Fibroblast of lung (primary cell): ENCODE results near the gene IGFBP5. TPM values are rescaled to one million over a fixed set of nuclear protein-coding genes. Genes with fewer than 3 reads are reported as not detected.

ENCODE experiments used
- DNase-seq, 2 donors: peaks; one replicate each; pipeline versions ENCODE4 v3.0.0 to v3.0.0-alpha.2; 2010; ENCODE audit warnings: low read depth in 2 of 2
- H2AFZ ChIP-seq: 2 replicates; pipeline ENCODE4 v1.5.1; 2012; ENCODE audit warnings: low read length, control low read depth, inconsistent platforms
- H3K27ac ChIP-seq: 2 replicates; pipeline ENCODE4 v1.5.1; 2011; ENCODE audit warnings: low read length, control low read depth; ENCODE audit not compliant: insufficient read depth
- H3K27me3 ChIP-seq: 2 replicates; pipeline ENCODE4 v1.5.1; 2011; ENCODE audit warnings: mild to moderate bottlenecking, low read length; ENCODE audit not compliant: control insufficient read depth, insufficient read depth
- H3K36me3 ChIP-seq: 2 replicates; pipeline ENCODE4 v1.5.1; 2011; ENCODE audit warnings: low read length; ENCODE audit not compliant: control insufficient read depth, insufficient read depth
- H3K4me1 ChIP-seq: 2 replicates; pipeline ENCODE4 v1.5.1; 2011; ENCODE audit warnings: low read length; ENCODE audit not compliant: control insufficient read depth, insufficient read depth; ENCODE audit errors: extremely low read depth
- H3K4me2 ChIP-seq: 2 replicates; pipeline ENCODE4 v1.5.1; 2011; ENCODE audit warnings: low read length, control low read depth; ENCODE audit not compliant: insufficient read depth; ENCODE audit errors: extremely low read depth
- H3K4me3 ChIP-seq, 4 experiments: fragments of 200-600 bp in 1 of 4; sonication (generic) in 1 of 4; replicated peaks in 1 of 4; 2 replicates each; pipeline ENCODE4 v1.5.1; 2011 to 2016; ENCODE audit warnings: low read length in 4 of 4, low read depth in 3 of 4, mild to moderate bottlenecking in 3 of 4, control low read depth in 2 of 4, inconsistent platforms in 1 of 4, mixed read lengths in 1 of 4; ENCODE audit not compliant: insufficient read depth in 1 of 4; ENCODE audit errors: control extremely low read depth in 1 of 4
- H3K79me2 ChIP-seq: 2 replicates; pipeline ENCODE4 v1.5.1; 2012; ENCODE audit warnings: mild to moderate bottlenecking, low read length, inconsistent platforms; ENCODE audit not compliant: control insufficient read depth, insufficient read depth
- H3K9ac ChIP-seq: 2 replicates; pipeline ENCODE4 v1.5.1; 2011; ENCODE audit warnings: mild to moderate bottlenecking, low read length, control low read depth; ENCODE audit not compliant: insufficient read depth
- H3K9me3 ChIP-seq: 2 replicates; pipeline ENCODE4 v1.5.1; 2012; ENCODE audit warnings: low read depth, low read length; ENCODE audit not compliant: control insufficient read depth, insufficient read depth
- H4K20me1 ChIP-seq: 2 replicates; pipeline ENCODE4 v1.5.1; 2011; ENCODE audit warnings: low read length; ENCODE audit not compliant: control insufficient read depth, insufficient read depth; ENCODE audit errors: extremely low read depth
- EZH2 ChIP-seq: IDR thresholded peaks from 2 replicates; pipeline ENCODE4 v1.5.1; 2012; ENCODE audit warnings: low read length, control low read depth, mild to moderate bottlenecking; ENCODE audit errors: missing control alignments
- polyA plus RNA-seq, 2 donors: library from polyadenylated mRNA; depleted of rRNA in 1 of 2; stranded (reverse) in 1 of 2; unstranded in 1 of 2; fragments of >200 nt; gene quantifications; 2 replicates each; pipeline ENCODE4 v1.2.1, GENCODE V29; 2011 to 2012; ENCODE audit warnings: missing spikeins in 1 of 2
- total RNA-seq: library from RNA; depleted of rRNA; stranded (reverse); fragments of >200 nt; gene quantifications from 2 replicates; pipeline ENCODE4 v1.2.1, GENCODE V29; 2014
- TF ChIP-seq, protein P1 (sequence below), 2 donors: IDR thresholded peaks in 1 of 2; conservative IDR thresholded peaks in 1 of 2; 1 replicate in 1 of 2; 2 replicates in 1 of 2; pipeline ENCODE4 v1.5.1; 2011 to 2012; ENCODE audit warnings: low read length in 2 of 2, control low read depth in 1 of 2, inconsistent platforms in 1 of 2, low read depth in 1 of 2, mild to moderate bottlenecking in 1 of 2

IGFBP5 gene
- total and polyA plus RNA-seq, 2 donors (not counting 1 experiment from before 2014, with no cell fraction given): 1,100 to 2,607 TPM

DNA sequence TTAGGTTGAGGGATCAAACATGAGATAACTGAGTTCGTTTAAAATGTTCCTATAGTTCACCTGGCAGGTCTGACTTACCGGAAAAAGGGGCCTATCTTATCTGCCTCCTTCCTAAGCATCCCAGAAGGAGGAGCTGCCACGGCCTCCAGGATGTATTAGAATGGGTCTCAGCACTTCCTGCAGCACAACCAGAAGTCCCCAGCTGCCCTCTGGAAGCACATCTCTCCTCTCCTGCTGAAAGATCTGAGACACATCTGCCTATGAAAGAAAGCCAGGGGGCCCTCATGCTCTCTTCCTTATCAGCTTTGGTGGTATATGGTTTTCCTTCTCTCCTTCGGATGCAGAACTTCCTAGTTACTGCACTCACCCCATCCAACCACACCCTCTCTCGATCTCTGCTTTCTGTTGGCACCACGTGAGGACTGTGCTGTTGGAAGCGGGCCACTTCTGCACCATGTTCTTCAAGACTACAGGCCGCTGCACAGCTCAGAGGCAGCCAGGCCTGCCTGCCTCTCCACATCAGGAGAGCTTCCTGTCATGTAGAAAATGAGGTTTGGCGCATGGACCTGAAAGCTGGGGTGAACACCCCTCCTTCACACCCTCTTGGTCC is 6.5 kb downstream of the IGFBP5 start:
- H3K36me3 ChIP-seq: peaks cover 2% of the 10 kb centered on the region
- H4K20me1 ChIP-seq: no peaks in the 10 kb centered on the region
- H3K4me1 ChIP-seq: peaks cover 28% of the 10 kb centered on the region
- no peaks in the 10 kb centered on the region for H3K9me3 ChIP-seq
- H3K9ac ChIP-seq: no peak overlapping the region
- no peak for TF ChIP-seq EZH2
- H3K27ac ChIP-seq: no peak overlapping the region
- peaks cover 57% of the 10 kb centered on the region for H3K79me2 ChIP-seq
- H2AFZ ChIP-seq: no peak overlapping the region
- H3K4me2 ChIP-seq: peak overlapping the region; percentile 42
- H3K27me3 ChIP-seq: no peaks in the 10 kb centered on the region
- DNase-seq: no peak
- H3K4me3 ChIP-seq: peak overlapping the region in 1 of 4 experiments; percentile 72

DNA sequence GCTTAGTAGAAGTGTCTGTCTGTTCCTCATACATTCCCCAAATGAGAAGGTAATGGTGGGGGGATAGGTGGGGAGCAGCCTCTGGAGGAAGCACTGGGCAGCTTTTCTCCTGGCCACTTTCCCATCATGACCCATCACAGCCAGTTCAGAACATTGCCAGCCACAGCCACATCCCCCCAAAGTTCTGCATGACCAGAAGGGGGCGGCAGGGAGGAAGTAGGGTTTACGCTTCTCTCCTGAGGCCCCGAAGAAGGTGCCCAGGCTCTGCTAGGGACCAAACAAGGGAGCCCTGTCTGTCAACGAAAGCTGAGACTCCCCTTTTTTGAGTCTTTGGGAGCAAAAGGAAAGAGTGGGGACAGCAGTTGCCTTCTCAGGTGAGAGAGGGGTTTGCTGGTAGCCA is 7.7 kb downstream of the IGFBP5 start:
- H3K36me3 ChIP-seq: peaks cover 4% of the 10 kb centered on the region
- peaks cover 36% of the 10 kb centered on the region for H3K4me1 ChIP-seq
- DNase-seq: no peak
- no peak overlapping the region for H3K9ac ChIP-seq
- H4K20me1 ChIP-seq: no peaks in the 10 kb centered on the region
- no peaks in the 10 kb centered on the region for H3K9me3 ChIP-seq
- no peak overlapping the region for H3K27ac ChIP-seq
- H2AFZ ChIP-seq: no peak overlapping the region
- H3K4me2 ChIP-seq: peak overlapping the region; percentile 26
- TF ChIP-seq EZH2: no peak
- TF ChIP-seq, protein P1, sequence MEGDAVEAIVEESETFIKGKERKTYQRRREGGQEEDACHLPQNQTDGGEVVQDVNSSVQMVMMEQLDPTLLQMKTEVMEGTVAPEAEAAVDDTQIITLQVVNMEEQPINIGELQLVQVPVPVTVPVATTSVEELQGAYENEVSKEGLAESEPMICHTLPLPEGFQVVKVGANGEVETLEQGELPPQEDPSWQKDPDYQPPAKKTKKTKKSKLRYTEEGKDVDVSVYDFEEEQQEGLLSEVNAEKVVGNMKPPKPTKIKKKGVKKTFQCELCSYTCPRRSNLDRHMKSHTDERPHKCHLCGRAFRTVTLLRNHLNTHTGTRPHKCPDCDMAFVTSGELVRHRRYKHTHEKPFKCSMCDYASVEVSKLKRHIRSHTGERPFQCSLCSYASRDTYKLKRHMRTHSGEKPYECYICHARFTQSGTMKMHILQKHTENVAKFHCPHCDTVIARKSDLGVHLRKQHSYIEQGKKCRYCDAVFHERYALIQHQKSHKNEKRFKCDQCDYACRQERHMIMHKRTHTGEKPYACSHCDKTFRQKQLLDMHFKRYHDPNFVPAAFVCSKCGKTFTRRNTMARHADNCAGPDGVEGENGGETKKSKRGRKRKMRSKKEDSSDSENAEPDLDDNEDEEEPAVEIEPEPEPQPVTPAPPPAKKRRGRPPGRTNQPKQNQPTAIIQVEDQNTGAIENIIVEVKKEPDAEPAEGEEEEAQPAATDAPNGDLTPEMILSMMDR (conservative IDR thresholded peaks at IDR 0.05 in 1 of 2, IDR thresholded peaks at IDR 0.05 in 1 of 2; ENCODE audit: low read depth in 1 of 2, low read length in 2 of 2): peak; percentile 24 to 33
- no peak overlapping the region for H3K4me3 ChIP-seq
- H3K79me2 ChIP-seq: peaks cover 55% of the 10 kb centered on the region
- H3K27me3 ChIP-seq: no peaks in the 10 kb centered on the region

DNA sequence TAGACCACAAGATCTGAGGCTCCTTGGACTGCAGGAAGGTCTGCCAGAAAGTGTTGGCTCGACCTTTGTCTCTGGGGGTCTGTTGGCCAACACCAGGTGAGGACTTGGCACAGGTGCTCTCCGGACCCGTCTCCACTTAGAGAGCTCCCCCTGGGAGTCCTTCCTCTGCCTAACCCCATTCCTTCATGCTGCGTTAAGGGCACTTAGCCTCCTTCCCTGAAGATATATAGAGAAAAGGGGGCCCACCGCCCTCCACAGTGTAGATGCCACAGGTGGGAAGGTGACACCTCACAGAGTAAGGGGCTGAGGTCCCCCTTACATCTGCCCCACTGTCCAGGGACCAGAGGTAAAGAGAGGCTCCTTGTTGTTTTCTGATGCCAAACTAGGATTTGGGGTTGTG is 8.2 kb downstream of the IGFBP5 start:
- Histone ChIP-seq H3K36me3 (peaks cover 4% of the 10 kb centered on the region), H3K4me3 (no peak overlapping the region), H3K79me2 (peaks cover 50% of the 10 kb centered on the region), H3K9ac (no peak overlapping the region), H3K27ac (no peak overlapping the region), H3K27me3 (no peaks in the 10 kb centered on the region), H3K4me1 (peaks cover 40% of the 10 kb centered on the region), H3K4me2 (no peak overlapping the region), H2AFZ (no peak overlapping the region), H3K9me3 (no peaks in the 10 kb centered on the region), H4K20me1 (no peaks in the 10 kb centered on the region)
- TF ChIP-seq EZH2: no peak
- TF ChIP-seq, protein P1 (conservative IDR thresholded peaks at IDR 0.05 in 1 of 2, IDR thresholded peaks at IDR 0.05 in 1 of 2; ENCODE audit: low read depth in 1 of 2, low read length in 2 of 2): no peak
- no peak for DNase-seq
